ENCODE data around the gene DRAM2.

DNA sequence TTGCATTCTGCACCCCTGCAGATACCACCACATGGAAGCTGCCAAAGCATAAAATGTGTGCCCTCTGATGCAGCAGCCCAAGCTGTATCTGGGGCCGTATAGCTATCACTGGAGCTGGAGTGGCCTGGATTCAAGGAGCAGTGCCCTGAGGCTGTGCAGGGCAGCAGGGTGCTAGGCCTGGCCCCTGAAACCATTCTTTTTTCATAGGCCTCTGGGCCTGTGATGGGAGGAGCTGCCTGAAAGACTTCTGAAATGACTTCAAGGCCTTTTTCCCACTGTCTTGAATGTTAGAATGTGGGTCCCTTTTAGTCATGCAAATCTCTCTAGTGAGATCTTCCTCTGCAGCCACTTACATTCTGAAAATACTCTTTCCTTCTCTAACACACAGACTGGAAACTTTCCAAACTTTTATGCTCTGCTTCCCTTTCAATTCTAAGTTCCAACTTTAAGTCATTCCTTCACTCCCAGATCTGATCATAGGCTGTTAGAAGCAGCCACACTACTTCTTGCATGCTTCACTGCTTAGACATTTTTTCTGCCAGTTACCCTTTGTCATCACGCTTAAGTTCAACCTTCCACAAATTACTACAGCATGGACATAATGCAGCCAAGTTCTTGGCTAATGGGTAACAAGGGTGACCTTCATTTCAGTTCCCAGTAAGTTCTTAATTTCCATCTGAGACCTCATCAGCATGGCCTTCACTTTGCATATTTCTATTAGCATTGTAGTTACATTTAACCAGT, 42.4 kb downstream of the DRAM2 start:
- no peak for TF ChIP-seq EZH2 (IDR thresholded peaks at IDR 0.05; ENCODE audit: borderline replicate concordance, low read length)
- TF ChIP-seq, protein P1, sequence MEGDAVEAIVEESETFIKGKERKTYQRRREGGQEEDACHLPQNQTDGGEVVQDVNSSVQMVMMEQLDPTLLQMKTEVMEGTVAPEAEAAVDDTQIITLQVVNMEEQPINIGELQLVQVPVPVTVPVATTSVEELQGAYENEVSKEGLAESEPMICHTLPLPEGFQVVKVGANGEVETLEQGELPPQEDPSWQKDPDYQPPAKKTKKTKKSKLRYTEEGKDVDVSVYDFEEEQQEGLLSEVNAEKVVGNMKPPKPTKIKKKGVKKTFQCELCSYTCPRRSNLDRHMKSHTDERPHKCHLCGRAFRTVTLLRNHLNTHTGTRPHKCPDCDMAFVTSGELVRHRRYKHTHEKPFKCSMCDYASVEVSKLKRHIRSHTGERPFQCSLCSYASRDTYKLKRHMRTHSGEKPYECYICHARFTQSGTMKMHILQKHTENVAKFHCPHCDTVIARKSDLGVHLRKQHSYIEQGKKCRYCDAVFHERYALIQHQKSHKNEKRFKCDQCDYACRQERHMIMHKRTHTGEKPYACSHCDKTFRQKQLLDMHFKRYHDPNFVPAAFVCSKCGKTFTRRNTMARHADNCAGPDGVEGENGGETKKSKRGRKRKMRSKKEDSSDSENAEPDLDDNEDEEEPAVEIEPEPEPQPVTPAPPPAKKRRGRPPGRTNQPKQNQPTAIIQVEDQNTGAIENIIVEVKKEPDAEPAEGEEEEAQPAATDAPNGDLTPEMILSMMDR (IDR thresholded peaks at IDR 0.05; ENCODE audit: low read length): no peak

All from OCI-LY1 (cell line).